A673 (cell line): ENCODE data around the gene CTAGE1.
"Not testable (repeated sequence)": the region's sequence is repeated elsewhere in the genome, so short reads cannot be mapped to it uniquely, and the experiment has no call there.

Experiments used
- CTCF ChIP-seq: fragments of 300-800, 200-600 bp; sonication (generic); conservative IDR thresholded peaks from 2 replicates; pipeline ENCODE4 v1.5.1; 2017; ENCODE audit warnings: low read depth, mild to moderate bottlenecking, antibody characterized with exemption, low read length, moderate library complexity, mixed read lengths
- EZH2 ChIP-seq: fragments of 200-600 bp; sonication (generic); IDR thresholded peaks from 2 replicates; pipeline ENCODE4 v1.6.1; 2017; ENCODE audit warnings: borderline replicate concordance, low read depth, mild to moderate bottlenecking, mixed read lengths, antibody characterized with exemption, low read length; ENCODE audit not compliant: poor library complexity, severe bottlenecking

- TF ChIP-seq CTCF, EZH2: not testable (repeated sequence)
These were observed 32.0 kb upstream of the CTAGE1 start for GRCh38 chr18:22449753-22450152.
